Stomach (tissue), 9 donors: ENCODE measurements around the gene FFAR1. TPM values are rescaled to one million over a fixed set of nuclear protein-coding genes. Genes with fewer than 3 reads are reported as not detected.

Source experiments
- DNase-seq, 2 donors: peaks; one replicate each; pipeline versions ENCODE4 v3.0.0 to v3.0.0-alpha.2; 2013 to 2019
- H3K27ac ChIP-seq, 5 donors: fragments of 200-600 bp in 4 of 5; sonication (generic) in 4 of 5; one replicate each; pipeline ENCODE4 v1.5.1; 2013 to 2019; ENCODE audit warnings: mild to moderate bottlenecking in 1 of 5, moderate library complexity in 1 of 5
- H3K27me3 ChIP-seq, 3 donors: fragments of 200-600 bp; sonication (generic); one replicate each; pipeline ENCODE4 v1.5.1; 2017 to 2019; ENCODE audit warnings: mixed run types in 1 of 3
- H3K36me3 ChIP-seq, 4 donors: fragments of 200-600 bp; sonication (generic); 1 replicate in 3 of 4; 2 replicates in 1 of 4; pipeline ENCODE4 v1.5.1; 2016 to 2019
- H3K4me1 ChIP-seq, 4 donors: fragments of 200-600 bp; sonication (generic); one replicate each; pipeline ENCODE4 v1.5.1; 2016 to 2019
- H3K4me3 ChIP-seq, 4 donors: fragments of 200-600 bp; sonication (generic) in 3 of 4; one replicate each; pipeline ENCODE4 v1.5.1; 2016 to 2019; ENCODE audit warnings: mild to moderate bottlenecking in 1 of 4
- H3K9me3 ChIP-seq, 4 donors: fragments of 200-600 bp; sonication (generic); one replicate each; pipeline ENCODE4 v1.5.1; 2016 to 2019
- EP300 ChIP-seq: sonication (generic); formaldehyde crosslinking; IDR thresholded peaks from one replicate; pipeline ENCODE4 v1.6.1; 2017; ENCODE audit warnings: antibody characterized with exemption
- POLR2A ChIP-seq, 4 donors: fragments of 450-650 bp; IDR thresholded peaks; one replicate each; pipeline ENCODE4 v1.6.1; 2016; ENCODE audit warnings: antibody characterized with exemption in 4 of 4, control low read depth in 2 of 4, mild to moderate bottlenecking in 1 of 4, moderate library complexity in 1 of 4
- POLR2AphosphoS5 ChIP-seq, 3 donors: sonication (generic); formaldehyde crosslinking; IDR thresholded peaks; one replicate each; pipeline ENCODE4 v1.6.1; 2016; ENCODE audit warnings: antibody characterized with exemption in 3 of 3
- WGBS, 5 donors: extraction: QIAGEN DNeasy Blood & Tissue Kit in 3 of 5; methylation state at CpG; one replicate each; pipeline versions ENCODE4 v1.1.5 to v1.1.7; 2013 to 2018; 5-methylcytosine and 5-hydroxymethylcytosine counted together
- intact Hi-C: fragments of 100-400 bp; cut with DNase I; formaldehyde crosslinking; loops from one replicate; pipeline ENCODE4 v1.15.1; 2023; ENCODE audit warnings: low total_unique reads
- polyA plus RNA-seq, 3 donors: library from polyadenylated mRNA; stranded (reverse); fragments of 200-250 nt; gene quantifications; one replicate each; pipeline ENCODE4 v1.2.3, GENCODE V29; 2013
- total RNA-seq, 5 donors: library from RNA; depleted of rRNA; stranded (reverse); fragments of >200 nt; gene quantifications; one replicate each; pipeline versions ENCODE4 v1.1.0 to v1.2.3, GENCODE V29; 2014 to 2016
- TF ChIP-seq, protein P1 (sequence below), 7 experiments: fragments of 450-650 bp in 4 of 7; fragments of 200-600 bp in 3 of 7; sonication (generic) in 3 of 7; IDR thresholded peaks; one replicate each; pipeline ENCODE4 v1.5.1; 2016 to 2019; ENCODE audit warnings: antibody characterized with exemption in 7 of 7, control low read depth in 2 of 7, mild to moderate bottlenecking in 1 of 7
- donor health status: healthy with polysubstance abuse.
- donor health status: Bipolar disorder and iron deficiency.
- donor health status: healthy.

Gene FFAR1
- total and polyA plus RNA-seq, 8 donors = 0.18 TPM; not detected in 7

DNA sequence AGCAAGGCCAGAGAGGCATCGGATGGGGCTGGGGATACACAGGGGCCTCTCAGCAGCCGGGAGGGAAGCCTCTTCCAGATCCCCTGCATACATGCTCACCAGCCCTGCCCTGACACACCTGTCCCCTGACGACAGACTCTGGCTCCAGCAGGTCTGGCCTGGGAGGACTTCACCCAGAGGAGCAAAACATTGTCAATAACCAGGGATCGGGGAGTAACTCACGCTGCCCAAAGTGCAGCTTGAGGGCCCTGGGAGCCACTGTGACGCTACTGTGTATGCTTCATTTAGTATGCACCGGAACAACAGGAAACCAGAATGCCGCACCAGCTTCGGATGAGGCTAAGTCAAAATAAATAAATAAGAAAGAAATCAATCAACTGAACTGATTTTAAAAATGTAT is 31.1 kb upstream of the FFAR1 start:
- 74 to 86% (median 77%) methylated on average over 8 to 9 of the region's 9 CpGs for WGBS, 5 donors
- no peak overlapping the region for H3K27ac ChIP-seq
- peaks cover 0 to 19% (median 0%) of the 10 kb centered on the region in 4 donors for H3K4me1 ChIP-seq
- peaks cover 0 to 17% (median 0%) of the 10 kb centered on the region in 3 donors for H3K27me3 ChIP-seq
- no peak overlapping the region for H3K4me3 ChIP-seq
- no peak for DNase-seq
- no peak for TF ChIP-seq EP300
- no peak for TF ChIP-seq POLR2AphosphoS5 (IDR thresholded peaks at IDR 0.05)
- TF ChIP-seq, protein P1, sequence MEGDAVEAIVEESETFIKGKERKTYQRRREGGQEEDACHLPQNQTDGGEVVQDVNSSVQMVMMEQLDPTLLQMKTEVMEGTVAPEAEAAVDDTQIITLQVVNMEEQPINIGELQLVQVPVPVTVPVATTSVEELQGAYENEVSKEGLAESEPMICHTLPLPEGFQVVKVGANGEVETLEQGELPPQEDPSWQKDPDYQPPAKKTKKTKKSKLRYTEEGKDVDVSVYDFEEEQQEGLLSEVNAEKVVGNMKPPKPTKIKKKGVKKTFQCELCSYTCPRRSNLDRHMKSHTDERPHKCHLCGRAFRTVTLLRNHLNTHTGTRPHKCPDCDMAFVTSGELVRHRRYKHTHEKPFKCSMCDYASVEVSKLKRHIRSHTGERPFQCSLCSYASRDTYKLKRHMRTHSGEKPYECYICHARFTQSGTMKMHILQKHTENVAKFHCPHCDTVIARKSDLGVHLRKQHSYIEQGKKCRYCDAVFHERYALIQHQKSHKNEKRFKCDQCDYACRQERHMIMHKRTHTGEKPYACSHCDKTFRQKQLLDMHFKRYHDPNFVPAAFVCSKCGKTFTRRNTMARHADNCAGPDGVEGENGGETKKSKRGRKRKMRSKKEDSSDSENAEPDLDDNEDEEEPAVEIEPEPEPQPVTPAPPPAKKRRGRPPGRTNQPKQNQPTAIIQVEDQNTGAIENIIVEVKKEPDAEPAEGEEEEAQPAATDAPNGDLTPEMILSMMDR (IDR thresholded peaks at IDR 0.05) = no peak
- no peak for TF ChIP-seq POLR2A (IDR thresholded peaks at IDR 0.05)
- peaks cover 0 to under 1% (median 0%) of the 10 kb centered on the region in 4 donors for H3K9me3 ChIP-seq
- no peaks in the 10 kb centered on the region for H3K36me3 ChIP-seq
- intact Hi-C loops = no loop called here

DNA sequence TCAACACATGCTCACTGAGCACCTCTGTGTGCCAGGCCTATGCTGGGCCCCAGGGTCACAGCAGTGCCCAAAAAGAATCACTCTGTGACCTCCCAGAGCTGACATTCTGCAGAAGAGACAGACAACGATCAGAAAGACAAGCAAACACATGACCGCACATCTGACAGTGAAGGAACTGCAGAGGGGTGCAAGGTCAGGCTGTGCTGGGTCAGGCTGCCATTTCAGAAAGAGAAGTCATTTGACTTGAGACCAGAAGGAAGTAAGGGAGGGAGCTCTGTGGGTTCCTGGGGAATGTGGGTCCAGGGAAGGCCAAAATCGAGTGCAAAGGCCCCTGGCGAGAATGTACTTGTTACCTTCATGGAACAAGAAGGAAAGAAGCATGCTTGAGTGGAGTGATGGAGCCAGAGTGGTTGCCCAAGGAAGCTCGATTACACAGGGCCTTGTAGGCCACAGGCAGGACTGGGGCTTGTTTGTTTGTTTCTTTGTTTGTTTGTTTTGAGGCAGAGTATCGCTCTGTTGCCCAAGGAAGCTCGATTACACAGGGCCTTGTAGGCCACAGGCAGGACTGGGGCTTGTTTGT is 30.1 kb upstream of the FFAR1 start:
- Histone ChIP-seq H3K27ac (peak overlapping the region in 1 of 5 donors; percentile 39), H3K4me1 (peaks cover 0 to 19% (median 0%) of the 10 kb centered on the region in 4 donors)

DNA sequence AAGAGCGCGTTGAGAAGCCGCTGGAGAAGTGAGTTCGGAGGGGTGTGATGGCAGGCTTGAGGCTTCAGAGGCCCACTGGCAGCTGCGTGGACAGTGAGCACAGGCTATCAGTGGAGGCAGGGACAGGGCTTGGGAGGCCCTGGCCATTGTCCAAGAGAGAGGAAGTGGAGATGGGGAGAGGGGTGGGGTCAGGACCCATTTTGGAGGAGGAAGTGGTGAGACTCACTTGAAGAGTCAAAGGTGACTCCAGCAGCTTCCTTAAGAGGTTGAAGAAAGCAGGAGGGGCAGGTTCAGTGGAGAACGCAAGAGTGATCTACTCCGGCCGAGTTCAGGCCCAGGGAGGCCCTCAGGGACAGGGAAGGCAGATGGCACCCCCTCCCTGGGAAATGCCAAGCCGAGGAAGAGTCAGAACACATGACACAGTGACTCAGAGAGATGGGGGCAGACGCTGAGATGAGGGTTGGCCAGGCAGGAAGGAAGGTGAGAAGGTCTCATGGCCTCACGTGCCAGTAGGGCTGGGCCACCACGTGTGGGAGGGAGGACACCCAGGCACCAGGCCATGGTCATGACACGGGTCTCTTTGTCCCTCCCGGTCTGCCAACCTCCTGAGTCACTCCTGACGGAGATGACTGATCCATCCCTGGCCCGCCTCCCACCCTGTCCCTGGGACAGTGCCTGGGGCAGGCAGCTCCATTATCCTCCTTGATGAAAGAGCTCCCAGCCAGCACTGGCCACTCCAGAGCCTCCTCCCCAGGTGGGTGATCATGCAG is 28.8 kb upstream of the FFAR1 start:
- H3K4me1 ChIP-seq = peaks cover 0 to 19% (median 0%) of the 10 kb centered on the region in 4 donors
- H3K27ac ChIP-seq = peak overlapping the region in 2 of 5 donors; percentile 34 to 39
- intact Hi-C loops = no loop called here
- peaks cover 0 to 10% (median 8%) of the 10 kb centered on the region in 4 donors for H3K9me3 ChIP-seq
- no peak overlapping the region for H3K4me3 ChIP-seq
- peaks cover 0 to 14% (median 0%) of the 10 kb centered on the region in 3 donors for H3K27me3 ChIP-seq
- no peaks in the 10 kb centered on the region for H3K36me3 ChIP-seq
- 52 to 67% (median 63%) methylated on average over 12 to 16 of the region's 16 CpGs for WGBS, 5 donors
- TF ChIP-seq POLR2AphosphoS5 (IDR thresholded peaks at IDR 0.05) = peak in 1 of 3 donors; percentile 33
- TF ChIP-seq, protein P1 (IDR thresholded peaks at IDR 0.05) = no peak
- DNase-seq = peak; percentile 32 to 39

More for the DNA sequence above, 30.1 kb upstream of the FFAR1 start:
- WGBS, 5 donors = 73 to 84% (median 81%) methylated on average over 7 of the region's 7 CpGs
- DNase-seq = no peak
- intact Hi-C loops = no loop called here
- Histone ChIP-seq H3K36me3 (no peaks in the 10 kb centered on the region), H3K27me3 (peaks cover 0 to 14% (median 0%) of the 10 kb centered on the region in 3 donors), H3K9me3 (peaks cover 0 to 9% (median 8%) of the 10 kb centered on the region in 4 donors), H3K4me3 (no peak overlapping the region)
- TF ChIP-seq, protein P1 (IDR thresholded peaks at IDR 0.05) = no peak
- no peak for TF ChIP-seq EP300
- no peak for TF ChIP-seq POLR2A (IDR thresholded peaks at IDR 0.05)
- no peak for TF ChIP-seq POLR2AphosphoS5 (IDR thresholded peaks at IDR 0.05)

DNA sequence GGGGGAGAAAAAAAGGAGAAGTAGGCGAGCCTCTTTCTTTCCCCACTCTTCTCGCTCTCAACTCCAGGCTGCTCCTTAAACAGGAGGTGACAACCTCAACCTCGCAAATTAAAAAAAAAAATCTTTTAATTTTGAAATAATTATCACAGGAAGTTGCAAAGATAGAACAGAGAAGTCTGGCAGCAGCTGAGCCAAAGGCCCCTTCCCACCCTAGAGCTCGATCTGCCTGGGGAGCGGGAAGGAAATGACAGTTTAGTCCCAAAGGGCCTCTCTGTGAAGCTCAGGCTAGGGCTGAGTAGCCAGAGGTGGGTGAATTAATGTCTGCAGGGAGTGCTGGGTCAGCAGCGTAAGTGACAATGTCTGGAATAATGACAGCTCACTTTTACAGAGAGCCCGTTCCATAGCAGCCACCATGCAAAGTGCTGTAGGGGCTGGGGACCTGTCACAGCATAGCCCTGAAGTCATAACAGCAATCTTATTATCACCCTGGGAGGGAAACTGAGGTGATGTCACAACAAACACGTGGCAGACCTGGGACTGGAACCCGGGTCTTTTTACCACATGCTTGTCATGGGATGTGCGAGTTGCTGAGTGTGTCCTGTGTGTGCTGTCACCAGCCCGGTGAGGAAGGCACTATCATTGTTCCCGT is 27.5 kb upstream of the FFAR1 start:
- H3K9me3 ChIP-seq = peaks cover 0 to 10% (median 8%) of the 10 kb centered on the region in 4 donors
- TF ChIP-seq, protein P1 (IDR thresholded peaks at IDR 0.05) = no peak
- TF ChIP-seq POLR2AphosphoS5 (IDR thresholded peaks at IDR 0.05) (no peak), EP300 (no peak), POLR2A (IDR thresholded peaks at IDR 0.05) (no peak)
- peak overlapping the region in 1 of 5 donors; percentile 46 for H3K27ac ChIP-seq
- H3K4me1 ChIP-seq = peaks cover 0 to 19% (median 0%) of the 10 kb centered on the region in 4 donors
- intact Hi-C loops = no loop called here
- H3K4me3 ChIP-seq = no peak overlapping the region
- 61 to 75% (median 70%) methylated on average over 12 of the region's 12 CpGs for WGBS, 5 donors
- peaks cover 0 to 9% (median 0%) of the 10 kb centered on the region in 3 donors for H3K27me3 ChIP-seq
- H3K36me3 ChIP-seq = no peaks in the 10 kb centered on the region
- no peak for DNase-seq
